Skeletal muscle cell (primary cell): ENCODE measurements around the gene LETM1.

Experiments used
- DNase-seq: peaks from one replicate; pipeline ENCODE4 v3.0.0-alpha.2; 2010; ENCODE audit warnings: low read depth
- H3K4me3 ChIP-seq: 2 replicates; pipeline ENCODE4 v1.5.1; 2011; ENCODE audit warnings: low read depth, mild to moderate bottlenecking, control low read depth, low read length, moderate library complexity

Gene LETM1

GRCh38 chr4:1813231-1813630, 42.7 kb downstream of the LETM1 start:
- no peak for DNase-seq
- H3K4me3 ChIP-seq, result no peak overlapping the region

- no peak for DNase-seq
Measured at GRCh38 chr4:1812720-1813119, 43.2 kb downstream of the LETM1 start.

GRCh38 chr4:1810765-1811164, 45.2 kb downstream of the LETM1 start:
- no peak overlapping the region for H3K4me3 ChIP-seq
- DNase-seq, result no peak

More at GRCh38 chr4:1812720-1813119, 43.2 kb downstream of the LETM1 start:
- no peak overlapping the region for H3K4me3 ChIP-seq

- no peak for DNase-seq
- no peak overlapping the region for H3K4me3 ChIP-seq
Measured at GRCh38 chr4:1809754-1810502, 46.0 kb downstream of the LETM1 start.

- no peak for DNase-seq
- H3K4me3 ChIP-seq, result no peak overlapping the region
Measured at GRCh38 chr4:1808851-1809753, 46.9 kb downstream of the LETM1 start.

GRCh38 chr4:1808396-1808795, 47.6 kb downstream of the LETM1 start:
- DNase-seq, result no peak
- no peak overlapping the region for H3K4me3 ChIP-seq

- no peak overlapping the region for H3K4me3 ChIP-seq
- DNase-seq, result no peak
Measured at GRCh38 chr4:1807332-1807777, 48.6 kb downstream of the LETM1 start.

GRCh38 chr4:1806596-1807331, 49.2 kb downstream of the LETM1 start:
- DNase-seq, result no peak
- H3K4me3 ChIP-seq, result no peak overlapping the region

- DNase-seq, result no peak
- H3K4me3 ChIP-seq, result no peak overlapping the region
Measured at GRCh38 chr4:1806223-1806564, 49.8 kb downstream of the LETM1 start.

GRCh38 chr4:1805493-1806222, 50.3 kb downstream of the LETM1 start:
- no peak overlapping the region for H3K4me3 ChIP-seq
- DNase-seq, result no peak

GRCh38 chr4:1804638-1805492, 51.1 kb downstream of the LETM1 start:
- no peak overlapping the region for H3K4me3 ChIP-seq

GRCh38 chr4:1803523-1804423, 52.2 kb downstream of the LETM1 start:
- H3K4me3 ChIP-seq, result no peak overlapping the region
- DNase-seq, result no peak

More at GRCh38 chr4:1804638-1805492, 51.1 kb downstream of the LETM1 start:
- DNase-seq, result no peak

- DNase-seq, result no peak
- H3K4me3 ChIP-seq, result no peak overlapping the region
Measured at GRCh38 chr4:1802720-1803522, 53.0 kb downstream of the LETM1 start.

GRCh38 chr4:1802151-1802715, 53.7 kb downstream of the LETM1 start:
- no peak overlapping the region for H3K4me3 ChIP-seq
- DNase-seq, result no peak

- no peak overlapping the region for H3K4me3 ChIP-seq
- no peak for DNase-seq
Measured at GRCh38 chr4:1801286-1801958, 54.5 kb downstream of the LETM1 start.

GRCh38 chr4:1800805-1801204, 55.2 kb downstream of the LETM1 start:
- no peak overlapping the region for H3K4me3 ChIP-seq
- no peak for DNase-seq
